PC-3 (cell line): ENCODE measurements around the gene ARHGAP18. TPM values are rescaled to one million over a fixed set of nuclear protein-coding genes. Genes with fewer than 3 reads are reported as not detected.

ENCODE experiments used
- ATAC-seq: fragments of 200-7000 bp; cut with Tn5 transposase; 2 replicates; pipeline ENCODE4 v1.9.1; 2020; ENCODE audit warnings: mild to moderate bottlenecking, moderate library complexity
- BruUV-seq: library from RNA; stranded (reverse); fragments of 400-500 nt; replicated peaks from 2 replicates; lab custom pipeline; 2021; lab: Mats Ljungman, UMichigan
- CTCF ChIA-PET: fragments of 300-600 bp; sonication (Branson Sonifier 250); formaldehyde crosslinking; loops from one replicate; lab custom pipeline; 2022; ENCODE audit warnings: antibody characterized with exemption; lab: Charles Lee
- POLR2A ChIA-PET: fragments of 300-600 bp; sonication (Branson Sonifier 250); formaldehyde crosslinking; loops from one replicate; lab custom pipeline; 2022; ENCODE audit warnings: antibody characterized with exemption; ENCODE audit not compliant: unreplicated experiment; lab: Charles Lee
- DNase-seq: peaks from one replicate; pipeline ENCODE4 v3.0.0-alpha.2; 2015
- H2AFZ ChIP-seq: fragments of 300-600 bp; sonication (generic); 2 replicates; pipeline ENCODE4 v1.6.0; 2016; ENCODE audit warnings: antibody characterized with exemption, low read length
- H3F3A ChIP-seq: fragments of 300-600 bp; sonication (generic); one replicate; pipeline ENCODE4 v1.6.0; 2017; ENCODE audit warnings: antibody characterized with exemption, low read length, control low read depth, mild to moderate bottlenecking; ENCODE audit not compliant: unreplicated experiment
- H3K27ac ChIP-seq: fragments of 300-600 bp; sonication (generic); 2 replicates; pipeline ENCODE4 v1.5.1; 2016; ENCODE audit warnings: mild to moderate bottlenecking, low read length
- H3K27me3 ChIP-seq: fragments of 300-600 bp; sonication (generic); 2 replicates; pipeline ENCODE4 v1.6.1; 2016; ENCODE audit warnings: low read length, mixed read lengths
- H3K36me3 ChIP-seq: fragments of 300-600 bp; sonication (generic); 2 replicates; pipeline ENCODE4 v1.6.1; 2016; ENCODE audit warnings: low read depth, mixed run types, low read length, mixed read lengths
- H3K4me1 ChIP-seq: fragments of 300-600 bp; sonication (generic); 2 replicates; pipeline ENCODE4 v1.5.1; 2016; ENCODE audit warnings: low read length; ENCODE audit not compliant: insufficient read depth
- H3K4me2 ChIP-seq: fragments of 300-600 bp; sonication (generic); 2 replicates; pipeline ENCODE4 v1.6.0; 2016; ENCODE audit warnings: low read length
- H3K4me3 ChIP-seq: fragments of 300-600 bp; sonication (generic); 2 replicates; pipeline ENCODE4 v1.5.1; 2016; ENCODE audit warnings: mild to moderate bottlenecking, low read length, mixed read lengths
- H3K79me2 ChIP-seq: fragments of 300-600 bp; sonication (generic); 2 replicates; pipeline ENCODE4 v1.6.1; 2017; ENCODE audit warnings: low read length, mixed read lengths
- H3K9ac ChIP-seq: fragments of 300-600 bp; sonication (generic); 2 replicates; pipeline ENCODE4 v1.6.0; 2016; ENCODE audit warnings: mild to moderate bottlenecking, low read length
- H3K9me2 ChIP-seq: fragments of 300-600 bp; sonication (generic); replicated peaks from 2 replicates; pipeline ENCODE4 v1.6.1; 2016; ENCODE audit warnings: mixed run types, low read length, mixed read lengths
- H3K9me3 ChIP-seq: fragments of 300-600 bp; sonication (generic); 2 replicates; pipeline ENCODE4 v1.6.1; 2016; ENCODE audit warnings: low read length, mixed read lengths
- H4K20me1 ChIP-seq: fragments of 300-600 bp; sonication (generic); 2 replicates; pipeline ENCODE4 v1.6.1; 2016; ENCODE audit warnings: low read length, mixed read lengths
- CTCF ChIP-seq: fragments of 300-600 bp; sonication (generic); conservative IDR thresholded peaks from 2 replicates; pipeline ENCODE4 v1.5.1; 2017; ENCODE audit warnings: antibody characterized with exemption, low read depth, mild to moderate bottlenecking, low read length
- EZH2 ChIP-seq: fragments of 300-600 bp; sonication (generic); IDR thresholded peaks from one replicate; pipeline ENCODE4 v1.6.1; 2017; ENCODE audit warnings: antibody characterized with exemption, mild to moderate bottlenecking, low read length; ENCODE audit not compliant: unreplicated experiment
- EZH2phosphoT487 ChIP-seq: fragments of 300-600 bp; sonication (generic); IDR thresholded peaks from 2 replicates; pipeline ENCODE4 v1.6.1; 2018; ENCODE audit warnings: mild to moderate bottlenecking, antibody characterized with exemption, low read length, borderline replicate concordance
- intact Hi-C: fragments of 100-400 bp; cut with micrococcal nuclease; formaldehyde crosslinking; loops from 2 replicates; pipeline ENCODE4 v1.9.0; 2023
- total RNA-seq: library from RNA; depleted of rRNA; stranded (reverse); fragments of >200 nt; gene quantifications from 2 replicates; pipeline ENCODE4 v1.2.3, GENCODE V29; 2014

Gene ARHGAP18
- total RNA-seq, 1 experiment from 2014 or later: 5.9 TPM

- Histone ChIP-seq H3K9me2 (no peaks in the 10 kb centered on the region), H4K20me1 (no peaks in the 10 kb centered on the region), H3K4me3 (no peak overlapping the region), H3K4me2 (no peak overlapping the region), H3K27ac (no peak overlapping the region), H3K9me3 (no peaks in the 10 kb centered on the region), H3F3A (no peaks in the 10 kb centered on the region), H3K79me2 (no peaks in the 10 kb centered on the region), H3K27me3 (no peaks in the 10 kb centered on the region), H3K9ac (no peak overlapping the region), H2AFZ (no peak overlapping the region), H3K36me3 (no peaks in the 10 kb centered on the region), H3K4me1 (no peaks in the 10 kb centered on the region)
- intact Hi-C loops: no loop called here
- TF ChIP-seq CTCF (no peak), EZH2 (no peak), EZH2phosphoT487 (no peak)
- ChIA-PET CTCF (no interaction called here), POLR2A (no interaction called here)
- DNase-seq: no peak
- ATAC-seq: no peak
- BruUV-seq: no TSS peak
These were observed 164.9 kb downstream of the ARHGAP18 start for GRCh38 chr6:129544892-129545612.

- H3K27me3 ChIP-seq: no peaks in the 10 kb centered on the region
- H2AFZ ChIP-seq: no peak overlapping the region
- H3K9me2 ChIP-seq: no peaks in the 10 kb centered on the region
- CTCF ChIA-PET: no interaction called here
- no peaks in the 10 kb centered on the region for H4K20me1 ChIP-seq
- H3K4me1 ChIP-seq: no peaks in the 10 kb centered on the region
- no TSS peak for BruUV-seq
- no peak overlapping the region for H3K4me3 ChIP-seq
- H3K36me3 ChIP-seq: no peaks in the 10 kb centered on the region
- TF ChIP-seq EZH2phosphoT487: no peak
- no peak for TF ChIP-seq CTCF
- no peak for TF ChIP-seq EZH2
- no peaks in the 10 kb centered on the region for H3K79me2 ChIP-seq
- H3K4me2 ChIP-seq: no peak overlapping the region
- no peak overlapping the region for H3K27ac ChIP-seq
- ATAC-seq: no peak
- H3K9me3 ChIP-seq: no peaks in the 10 kb centered on the region
- no peak overlapping the region for H3K9ac ChIP-seq
- intact Hi-C loops: no loop called here
- POLR2A ChIA-PET: no interaction called here
- no peak for DNase-seq
- no peaks in the 10 kb centered on the region for H3F3A ChIP-seq
These were observed 166.0 kb downstream of the ARHGAP18 start for GRCh38 chr6:129543981-129544380.

GRCh38 chr6:129542705-129543104, 167.3 kb downstream of the ARHGAP18 start:
- H3K79me2 ChIP-seq: no peaks in the 10 kb centered on the region
- H3K4me1 ChIP-seq: no peaks in the 10 kb centered on the region
- H4K20me1 ChIP-seq: no peaks in the 10 kb centered on the region
- H3K9me3 ChIP-seq: no peaks in the 10 kb centered on the region
- BruUV-seq: no TSS peak
- DNase-seq: no peak
- CTCF ChIA-PET: no interaction called here
- no peaks in the 10 kb centered on the region for H3K36me3 ChIP-seq
- intact Hi-C loops: no loop called here
- H3K4me2 ChIP-seq: no peak overlapping the region
- H3K9me2 ChIP-seq: no peaks in the 10 kb centered on the region
- H2AFZ ChIP-seq: no peak overlapping the region
- H3K27me3 ChIP-seq: no peaks in the 10 kb centered on the region
- H3K9ac ChIP-seq: no peak overlapping the region
- H3K4me3 ChIP-seq: no peak overlapping the region
- no peak for ATAC-seq
- TF ChIP-seq EZH2: no peak
- no peak for TF ChIP-seq EZH2phosphoT487
- no peak for TF ChIP-seq CTCF
- no peaks in the 10 kb centered on the region for H3F3A ChIP-seq
- H3K27ac ChIP-seq: no peak overlapping the region
- POLR2A ChIA-PET: no interaction called here
